GM04503 (cell line): ENCODE results near the gene ZNF200.
"Not testable (repeated sequence)": the region's sequence is repeated elsewhere in the genome, so short reads cannot be mapped to it uniquely, and the experiment has no call there.

ENCODE experiments used
- DNase-seq: peaks from one replicate; pipeline ENCODE4 v3.0.0-alpha.2; 2012; ENCODE audit warnings: low read depth

ZNF200 gene, protein sequence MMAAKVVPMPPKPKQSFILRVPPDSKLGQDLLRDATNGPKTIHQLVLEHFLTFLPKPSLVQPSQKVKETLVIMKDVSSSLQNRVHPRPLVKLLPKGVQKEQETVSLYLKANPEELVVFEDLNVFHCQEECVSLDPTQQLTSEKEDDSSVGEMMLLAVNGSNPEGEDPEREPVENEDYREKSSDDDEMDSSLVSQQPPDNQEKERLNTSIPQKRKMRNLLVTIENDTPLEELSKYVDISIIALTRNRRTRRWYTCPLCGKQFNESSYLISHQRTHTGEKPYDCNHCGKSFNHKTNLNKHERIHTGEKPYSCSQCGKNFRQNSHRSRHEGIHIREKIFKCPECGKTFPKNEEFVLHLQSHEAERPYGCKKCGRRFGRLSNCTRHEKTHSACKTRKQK

GRCh38 chr16:3234857-3235561 is at the start of gene ZNF200:
Gene ZNF200, minus strand, starts transcription at chr16:3235158. Its CDS starts 1,403 bp downstream, at chr16:3233755.
- DNase-seq = peak; percentile 73

DNA sequence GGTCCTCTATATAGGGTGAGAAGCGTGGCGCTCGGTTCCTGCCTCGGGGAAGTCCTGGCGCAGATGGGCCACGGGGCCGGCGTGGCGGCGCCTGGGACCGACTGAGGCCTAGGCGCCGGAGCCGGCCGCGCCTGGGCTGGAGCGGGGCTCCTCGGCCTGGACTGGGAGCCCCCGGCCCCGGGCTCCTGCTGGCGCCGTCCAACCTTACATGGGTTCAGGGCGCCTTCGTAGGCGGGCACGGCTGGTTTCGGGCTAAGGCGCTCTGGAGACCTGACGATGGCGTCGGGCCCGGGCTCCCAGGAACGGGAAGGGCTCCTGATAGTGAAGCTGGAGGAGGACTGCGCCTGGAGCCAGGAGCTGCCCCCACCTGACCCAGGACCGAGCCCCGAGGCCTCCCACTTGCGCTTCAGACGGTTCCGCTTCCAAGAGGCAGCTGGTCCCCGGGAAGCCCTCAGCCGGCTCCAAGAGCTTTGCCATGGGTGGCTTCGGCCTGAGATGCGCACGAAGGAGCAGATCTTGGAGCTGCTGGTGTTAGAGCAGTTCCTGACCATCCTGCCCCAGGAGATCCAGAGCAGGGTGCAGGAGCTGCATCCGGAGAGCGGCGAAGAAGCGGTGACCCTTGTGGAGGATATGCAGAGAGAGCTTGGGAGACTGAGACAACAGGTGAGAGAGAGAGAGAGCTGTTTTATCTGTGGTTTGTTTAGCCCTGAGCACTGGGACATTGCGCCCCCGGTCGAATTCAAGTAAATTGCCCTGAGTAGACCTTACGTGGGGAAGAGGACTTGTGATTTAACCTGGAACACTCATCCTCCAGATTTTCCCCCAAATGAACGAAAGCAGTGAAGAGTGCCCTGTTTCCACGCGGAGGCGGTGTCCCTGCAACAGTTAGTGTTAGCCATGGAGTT is 48.8 kb upstream of the ZNF200 start:
- DNase-seq = no peak

GRCh38 chr16:3282730-3283542 is 48.0 kb upstream of the ZNF200 start, which contains the start of gene ZNF263:
Gene ZNF263, plus strand, starts transcription at chr16:3283491. Its CDS starts 328 bp downstream, at chr16:3283819.
- DNase-seq = peak; percentile 94

GRCh38 chr16:3282103-3282729 is 47.3 kb upstream of the ZNF200 start:
- DNase-seq = no peak

- no peak for DNase-seq
Measured at GRCh38 chr16:3281222-3281820, 46.4 kb upstream of the ZNF200 start.

GRCh38 chr16:3276679-3277078 is 41.7 kb upstream of the ZNF200 start:
- DNase-seq = no peak

- DNase-seq = no peak
Measured at GRCh38 chr16:3274947-3275346, 40.0 kb upstream of the ZNF200 start.

DNA sequence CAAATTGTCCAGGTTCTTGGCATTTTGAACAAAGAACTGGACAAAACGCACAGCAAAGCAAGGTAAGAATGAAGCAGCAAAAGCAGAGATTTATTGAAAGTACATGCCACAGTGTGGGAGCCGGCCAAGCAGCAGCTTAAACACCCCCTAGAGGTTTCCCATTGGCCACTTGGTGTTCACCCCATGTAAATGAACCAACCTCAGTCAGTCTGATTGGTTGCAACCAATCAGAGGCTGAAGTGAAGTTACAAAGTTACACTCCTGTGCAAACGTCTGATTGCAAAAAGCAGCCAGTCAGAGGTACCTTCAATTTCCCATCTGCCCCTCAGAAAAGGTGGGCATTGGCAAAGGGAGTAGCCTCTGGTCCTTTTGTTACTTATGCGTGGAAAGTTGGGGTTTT is 39.5 kb upstream of the ZNF200 start:
- DNase-seq = no peak

- DNase-seq = not testable (repeated sequence)
Measured at GRCh38 chr16:3271281-3271680, 36.3 kb upstream of the ZNF200 start.

- DNase-seq = not testable (repeated sequence)
Measured at GRCh38 chr16:3270718-3271117, 35.8 kb upstream of the ZNF200 start.

- DNase-seq = no peak
Measured at GRCh38 chr16:3268294-3268693, 33.3 kb upstream of the ZNF200 start.

- DNase-seq = peak; percentile 84
Measured at GRCh38 chr16:3266873-3267537, 32.0 kb upstream of the ZNF200 start.

DNA sequence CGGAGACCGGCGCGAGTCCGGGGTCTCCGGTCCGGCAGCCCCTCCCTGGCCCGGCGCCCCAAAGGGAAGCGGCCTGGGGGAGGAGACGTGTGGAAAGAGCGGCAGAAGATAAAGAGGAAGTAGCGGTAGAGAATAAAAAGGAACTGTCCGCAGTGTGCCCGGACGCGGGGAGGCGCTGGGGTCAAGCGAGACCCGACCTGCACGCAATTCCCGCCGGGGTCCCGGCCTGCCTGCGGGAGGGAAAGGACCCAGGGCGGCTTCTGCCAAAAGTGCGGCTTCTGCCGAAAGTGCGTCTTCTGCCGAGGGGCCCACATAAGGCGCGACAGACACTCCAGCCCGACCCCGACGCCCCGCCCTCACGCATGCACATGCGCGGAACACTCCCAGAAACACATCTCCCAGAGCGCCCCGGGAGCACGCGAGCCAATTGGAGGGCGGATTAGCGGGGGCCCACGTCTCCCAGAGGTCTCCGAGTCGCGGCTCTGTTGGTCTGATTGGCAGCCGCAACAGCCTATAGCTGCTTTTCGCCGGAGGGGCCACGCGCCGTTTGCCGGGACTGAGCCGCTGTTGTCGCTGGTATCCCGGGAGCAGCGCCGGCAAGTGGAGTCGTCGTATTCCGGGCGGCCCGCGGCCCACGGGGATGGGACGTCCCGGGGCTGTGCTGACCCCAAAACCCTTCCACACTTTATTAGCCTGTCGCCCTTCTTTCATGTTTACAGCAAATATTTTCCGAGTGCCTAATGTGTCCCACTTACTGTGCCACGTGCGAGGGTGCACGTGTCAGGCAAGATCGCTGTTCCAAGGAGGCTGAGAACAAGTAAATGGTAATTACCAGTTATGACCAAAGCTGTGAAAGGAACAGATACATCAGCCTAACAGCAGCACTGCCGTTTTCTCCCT is 29.4 kb upstream of the ZNF200 start:
- DNase-seq = peak; percentile 83

GRCh38 chr16:3262517-3262916 is 27.6 kb upstream of the ZNF200 start:
- DNase-seq = no peak

GRCh38 chr16:3259836-3260235 is 24.9 kb upstream of the ZNF200 start:
- DNase-seq = no peak

- DNase-seq = no peak
Measured at GRCh38 chr16:3256866-3257465, 22.0 kb upstream of the ZNF200 start.

DNA sequence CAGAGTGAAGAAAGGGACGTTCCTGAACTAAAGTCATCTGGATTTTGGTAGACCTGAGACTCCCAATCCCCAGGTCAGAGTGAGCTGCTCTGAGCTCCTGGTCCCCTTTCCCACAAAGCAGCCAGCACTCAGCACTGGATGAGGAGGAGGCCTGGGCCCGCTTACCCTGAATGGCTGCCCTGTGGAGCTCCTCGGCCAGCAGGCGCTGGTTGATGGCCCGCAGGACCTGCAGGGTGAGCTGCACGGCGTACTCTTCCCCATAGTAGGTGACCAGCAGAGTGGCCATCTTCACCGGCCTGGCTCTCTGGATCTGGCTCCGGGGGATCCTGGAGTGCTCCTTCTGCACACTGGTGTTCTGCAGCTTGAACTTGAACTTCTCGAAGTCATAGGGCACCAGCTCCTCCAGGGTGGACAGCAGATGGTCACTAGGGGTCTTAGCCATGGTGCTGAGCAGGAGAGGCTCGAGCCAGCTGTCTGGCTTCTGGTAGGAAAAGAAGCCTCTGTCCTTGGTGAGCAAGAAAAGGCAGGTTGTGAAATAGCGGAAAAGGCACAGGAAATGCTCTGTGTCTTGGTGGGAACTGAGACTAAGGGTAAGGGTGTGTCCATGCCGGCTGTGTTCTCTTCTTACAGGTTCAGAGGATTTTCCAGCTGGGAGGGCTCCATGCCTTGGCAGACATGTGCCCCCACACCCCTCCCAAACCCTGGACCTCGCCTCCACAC is 21.3 kb upstream of the ZNF200 start, which contains the start of gene MEFV:
TSS of gene MEFV (minus strand) at position 488 of the 720 bp plus-strand sequence. CDS start at position 442, 46 bp downstream.
- DNase-seq = no peak

DNA sequence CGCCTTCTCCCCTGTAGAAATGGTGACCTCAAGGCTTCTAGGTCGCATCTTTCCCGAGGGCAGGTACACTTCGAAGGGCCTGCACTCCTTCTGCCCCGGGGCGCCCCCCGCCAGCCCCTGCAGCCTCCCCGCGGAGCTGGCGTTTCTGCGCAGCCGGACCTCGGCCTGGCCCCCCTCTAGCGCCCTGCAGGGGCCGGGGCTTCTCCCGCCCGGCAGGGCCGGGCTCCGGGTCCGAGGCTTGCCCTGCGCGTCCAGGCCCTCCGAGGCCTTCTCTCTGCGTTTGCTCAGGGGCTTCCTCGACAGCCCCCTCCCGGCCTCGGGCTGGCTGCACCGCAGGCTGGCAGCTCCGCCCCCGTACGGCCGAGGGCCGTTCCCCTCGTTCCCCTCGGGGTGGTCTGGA is 19.4 kb upstream of the ZNF200 start:
- DNase-seq = no peak
